Brain microvascular endothelial cell (primary cell): Measurements from ENCODE around the gene PTX4.

Experiments
- DNase-seq: peaks from one replicate; pipeline ENCODE4 v3.0.0-alpha.2; 2020
- H3K27ac ChIP-seq: fragments of 250-450 bp; sonication (Bioruptor Pico); 2 replicates; pipeline ENCODE4 v1.5.1; 2020; ENCODE audit warnings: mild to moderate bottlenecking, moderate library complexity
- H3K27me3 ChIP-seq: fragments of 250-450 bp; sonication (Bioruptor Pico); replicated peaks from 2 replicates; pipeline ENCODE4 v1.5.1; 2020; ENCODE audit warnings: mild to moderate bottlenecking
- H3K36me3 ChIP-seq: fragments of 250-450 bp; sonication (Bioruptor Pico); replicated peaks from 2 replicates; pipeline ENCODE4 v1.5.1; 2020; ENCODE audit warnings: mild to moderate bottlenecking
- H3K4me3 ChIP-seq: 2 replicates; pipeline ENCODE4 v1.5.1; 2011; ENCODE audit warnings: low read depth, mild to moderate bottlenecking, control low read depth, low read length, moderate library complexity
- in situ Hi-C: cut with HindIII; loops from 2 replicates; pipeline ENCODE4 v1.10.0; 2017; ENCODE audit warnings: low sequenced_read_pairs, low pct_ligation_motif_present
- TF ChIP-seq, protein P1 (sequence below): IDR thresholded peaks from 2 replicates; pipeline ENCODE4 v1.5.1; 2011; ENCODE audit warnings: low read depth, mild to moderate bottlenecking, moderate library complexity, low read length, control low read depth, inconsistent platforms; ENCODE audit errors: missing control alignments

PTX4 gene, protein sequence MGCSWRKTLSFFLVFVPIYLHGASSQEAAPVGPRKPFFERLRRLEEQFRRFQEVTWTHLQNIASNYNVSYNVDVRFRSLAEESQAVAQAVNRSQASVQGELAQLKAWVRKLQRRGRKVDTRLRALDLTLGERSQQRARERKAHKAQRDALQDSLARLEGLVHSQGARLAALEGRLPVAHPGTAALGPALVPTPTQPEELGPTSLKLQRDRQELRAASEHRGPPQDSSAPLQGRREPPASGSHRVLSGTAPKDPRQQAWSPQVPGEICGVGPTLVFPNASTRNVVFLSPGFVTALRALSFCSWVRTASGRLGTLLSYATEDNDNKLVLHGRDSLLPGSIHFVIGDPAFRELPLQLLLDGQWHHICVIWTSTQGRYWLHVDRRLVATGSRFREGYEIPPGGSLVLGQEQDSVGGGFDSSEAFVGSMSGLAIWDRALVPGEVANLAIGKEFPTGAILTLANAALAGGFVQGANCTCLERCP

DNA sequence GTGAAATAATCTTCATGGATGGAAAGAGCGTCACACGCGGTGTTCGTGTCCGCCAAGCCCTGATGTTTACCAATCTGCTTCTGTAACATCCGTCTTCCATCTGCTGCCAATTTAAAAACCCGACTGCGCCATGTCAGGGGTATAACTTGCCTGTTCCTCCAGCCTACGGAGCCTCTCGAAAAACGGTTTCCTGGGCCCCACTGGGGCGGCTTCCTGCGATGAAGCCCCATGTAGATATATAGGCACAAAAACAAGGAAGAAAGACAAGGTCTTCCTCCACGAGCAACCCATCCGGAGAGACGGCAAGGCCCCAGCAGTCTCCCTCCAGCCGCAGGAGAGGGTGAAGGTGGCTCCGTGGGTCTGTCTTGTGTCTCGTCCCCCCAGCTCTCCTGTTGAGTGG lies at the start of gene PTX4:
Gene PTX4, minus strand, starts transcription at position 326 of the 400 bp plus-strand sequence. Its CDS starts 35 bp downstream, at position 291.
- no peaks in the 10 kb centered on the region for H3K36me3 ChIP-seq
- no peak for DNase-seq
- H3K27ac ChIP-seq, result no peak within 1 kb of the TSS
- no peak within 1 kb of the TSS for H3K4me3 ChIP-seq
- no peaks in the 10 kb centered on the region for H3K27me3 ChIP-seq
- in situ Hi-C loops, result no loop called here
- TF ChIP-seq, protein P1, sequence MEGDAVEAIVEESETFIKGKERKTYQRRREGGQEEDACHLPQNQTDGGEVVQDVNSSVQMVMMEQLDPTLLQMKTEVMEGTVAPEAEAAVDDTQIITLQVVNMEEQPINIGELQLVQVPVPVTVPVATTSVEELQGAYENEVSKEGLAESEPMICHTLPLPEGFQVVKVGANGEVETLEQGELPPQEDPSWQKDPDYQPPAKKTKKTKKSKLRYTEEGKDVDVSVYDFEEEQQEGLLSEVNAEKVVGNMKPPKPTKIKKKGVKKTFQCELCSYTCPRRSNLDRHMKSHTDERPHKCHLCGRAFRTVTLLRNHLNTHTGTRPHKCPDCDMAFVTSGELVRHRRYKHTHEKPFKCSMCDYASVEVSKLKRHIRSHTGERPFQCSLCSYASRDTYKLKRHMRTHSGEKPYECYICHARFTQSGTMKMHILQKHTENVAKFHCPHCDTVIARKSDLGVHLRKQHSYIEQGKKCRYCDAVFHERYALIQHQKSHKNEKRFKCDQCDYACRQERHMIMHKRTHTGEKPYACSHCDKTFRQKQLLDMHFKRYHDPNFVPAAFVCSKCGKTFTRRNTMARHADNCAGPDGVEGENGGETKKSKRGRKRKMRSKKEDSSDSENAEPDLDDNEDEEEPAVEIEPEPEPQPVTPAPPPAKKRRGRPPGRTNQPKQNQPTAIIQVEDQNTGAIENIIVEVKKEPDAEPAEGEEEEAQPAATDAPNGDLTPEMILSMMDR, result no peak

DNA sequence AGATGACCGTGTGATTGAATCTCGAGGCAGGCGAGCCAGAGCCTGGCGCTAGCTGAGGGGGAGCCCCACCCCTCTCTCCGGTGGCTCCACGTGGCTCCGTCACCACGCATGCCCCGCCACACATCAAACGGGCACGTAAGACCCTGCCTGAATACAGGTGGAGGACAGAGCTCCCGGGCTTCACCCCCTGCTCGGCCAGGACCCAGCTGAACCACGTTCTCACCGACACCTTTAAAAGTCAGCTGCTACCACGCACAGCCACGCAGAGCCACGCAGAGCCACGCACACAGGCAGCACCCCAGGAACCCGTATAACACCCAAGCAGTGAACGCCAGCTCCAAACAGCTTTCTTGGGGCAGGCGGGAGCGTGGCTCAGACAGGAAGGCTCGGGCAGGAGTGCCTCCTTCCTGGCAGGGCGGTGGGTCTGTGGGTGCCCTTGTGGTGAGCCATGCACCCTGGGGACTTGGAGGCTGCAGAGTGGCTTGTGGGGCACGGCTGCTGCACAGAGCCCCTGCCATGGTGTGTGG lies 49.1 kb upstream of the PTX4 start:
- H3K36me3 ChIP-seq, result peaks cover 46% of the 10 kb centered on the region
- no peak overlapping the region for H3K27ac ChIP-seq

DNA sequence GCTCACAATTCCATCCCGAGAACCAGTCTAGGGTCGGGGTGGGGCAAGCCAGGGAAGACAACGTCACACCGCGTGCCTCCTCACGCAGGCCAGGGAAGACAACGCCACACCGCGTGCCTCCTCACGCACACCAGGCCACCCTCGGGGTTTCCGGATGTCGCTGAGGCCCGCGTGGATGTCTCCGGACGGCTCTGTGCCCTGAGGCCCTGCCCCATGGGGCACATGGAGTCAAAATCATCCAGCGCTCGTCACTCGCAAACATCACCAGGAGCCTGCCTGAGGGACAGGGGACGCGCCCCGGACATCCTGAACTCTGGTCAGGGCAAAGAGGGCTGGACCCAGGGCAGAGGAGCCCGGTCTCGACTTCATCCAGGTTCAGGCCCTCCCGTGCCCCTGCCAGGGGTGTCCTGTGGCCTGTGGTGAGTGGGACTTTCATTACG lies 48.4 kb upstream of the PTX4 start:
- peaks cover 45% of the 10 kb centered on the region for H3K36me3 ChIP-seq
- TF ChIP-seq, protein P1, result no peak
- DNase-seq, result no peak
- H3K27me3 ChIP-seq, result no peaks in the 10 kb centered on the region
- H3K4me3 ChIP-seq, result no peak overlapping the region
- H3K27ac ChIP-seq, result no peak overlapping the region
- in situ Hi-C loops, result no loop called here

More for the DNA sequence above, 49.1 kb upstream of the PTX4 start:
- in situ Hi-C loops, result no loop called here
- H3K4me3 ChIP-seq, result no peak overlapping the region
- H3K27me3 ChIP-seq, result no peaks in the 10 kb centered on the region
- DNase-seq, result no peak
- TF ChIP-seq, protein P1, result no peak

DNA sequence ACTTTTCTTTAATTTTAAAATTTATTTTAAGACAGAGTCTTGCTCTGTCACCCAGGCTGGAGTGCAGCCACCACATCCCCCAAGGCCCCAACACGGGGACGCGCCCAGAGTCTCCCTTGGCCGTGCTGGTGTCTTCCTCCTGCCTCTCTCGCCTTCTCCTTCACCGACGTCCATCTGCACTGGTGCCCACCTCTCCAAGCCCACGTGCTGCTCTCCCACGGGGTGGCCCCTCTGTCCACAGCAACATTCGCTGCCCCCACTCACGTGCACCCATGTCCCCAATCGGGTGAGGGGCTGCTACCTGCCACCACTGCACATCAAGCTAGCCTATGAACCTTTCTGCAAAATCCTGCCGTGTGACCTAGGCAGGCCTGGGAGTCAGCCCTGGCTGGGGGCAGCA lies 47.9 kb upstream of the PTX4 start:
- Histone ChIP-seq H3K4me3 (no peak overlapping the region), H3K36me3 (peaks cover 40% of the 10 kb centered on the region), H3K27me3 (no peaks in the 10 kb centered on the region), H3K27ac (no peak overlapping the region)
- DNase-seq, result no peak
- TF ChIP-seq, protein P1, result no peak
- in situ Hi-C loops, result no loop called here

DNA sequence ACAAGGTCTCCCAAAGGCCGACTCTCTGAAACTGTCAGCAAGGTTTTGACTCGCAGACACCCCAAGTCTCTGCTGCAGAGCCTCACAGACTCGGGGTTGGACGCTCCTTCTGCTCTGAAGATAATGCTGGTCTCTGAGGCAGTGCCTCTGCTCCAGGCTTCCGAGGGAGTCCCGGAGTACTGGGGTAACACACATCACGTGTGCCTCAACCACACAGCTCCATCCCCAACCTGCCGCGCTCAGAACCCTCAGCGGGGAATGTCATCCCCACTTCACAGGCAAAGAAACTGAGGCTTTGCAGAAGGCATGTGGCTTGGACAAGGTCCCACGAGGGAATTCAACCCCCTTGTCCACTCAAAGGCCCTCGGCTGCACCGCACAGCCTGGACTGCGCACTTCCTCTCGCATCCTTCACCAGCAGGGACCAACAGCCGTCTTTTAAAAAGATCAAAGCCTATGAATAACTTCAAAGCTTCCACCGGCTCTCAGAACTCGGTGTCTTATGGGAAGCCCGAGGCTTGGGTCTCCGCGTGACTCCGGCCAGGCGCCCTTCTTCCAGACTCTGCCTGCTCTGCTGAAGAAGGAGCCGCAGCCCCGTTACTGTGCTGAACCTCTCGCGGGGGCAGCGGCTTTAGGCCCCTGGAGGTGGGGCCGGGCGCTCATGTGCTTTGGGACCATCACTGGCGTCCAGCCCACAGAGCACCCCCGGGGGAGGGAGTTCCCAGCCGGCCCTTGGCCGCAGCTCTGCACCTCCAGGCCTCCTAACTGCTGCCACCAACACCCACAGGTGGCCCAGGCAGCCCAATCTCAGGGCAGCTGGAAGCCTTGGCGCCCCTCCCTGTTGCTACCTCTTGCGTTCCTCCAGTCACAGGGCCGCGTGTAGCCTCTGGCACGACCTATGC lies 46.9 kb upstream of the PTX4 start:
- Histone ChIP-seq H3K4me3 (peak overlapping the region; percentile 56), H3K27me3 (no peaks in the 10 kb centered on the region), H3K27ac (no peak overlapping the region), H3K36me3 (peaks cover 36% of the 10 kb centered on the region)
- in situ Hi-C loops, result no loop called here
- DNase-seq, result no peak
- TF ChIP-seq, protein P1, result no peak
